K562 (cell line): ENCODE data around the gene MAGI2. TPM values are rescaled to one million over a fixed set of nuclear protein-coding genes. Genes with fewer than 3 reads are reported as not detected.

Experiments
- ATAC-seq: fragments of 200-7000 bp; cut with Tn5 transposase; 3 replicates; pipeline ENCODE4 v1.9.1; 2020; ENCODE audit warnings: moderate library complexity
- BruUV-seq: library from RNA; stranded (reverse); fragments of 400-500 nt; replicated peaks from 2 replicates; lab custom pipeline; 2021; lab: Mats Ljungman, UMichigan
- CTCF ChIA-PET: fragments of 300-600 bp; formaldehyde crosslinking; extraction: SDS; loops from one replicate; lab custom pipeline; 2021; ENCODE audit warnings: low intra/inter-chr PET ratio; lab: Yijun Ruan, JAX
- POLR2A ChIA-PET: fragments of 300-600, 350-650 bp; sonication (Branson Sonifier 250); formaldehyde crosslinking; extraction: SDS; loops from one replicate; lab custom pipeline; 2021; ENCODE audit warnings: antibody characterized with exemption, inconsistent platforms; lab: Yijun Ruan, JAX
- DNase-seq, 4 experiments: peaks; one replicate each; pipeline versions ENCODE4 v3.0.0 to v3.0.0-alpha.2; 2011 to 2018; ENCODE audit warnings: low spot score in 3 of 4, mixed read lengths in 3 of 4; ENCODE audit errors: extremely low read depth in 1 of 4
- FAIRE-seq: peaks from 2 replicates; lab custom pipeline; 2011; peaks lifted over from hg19 to GRCh38; lab: Jason Lieb, UNC
- H2AFZ ChIP-seq: 2 replicates; pipeline ENCODE4 v1.6.0; 2011; ENCODE audit warnings: low read depth, low read length, control low read depth, inconsistent platforms
- H3K27ac ChIP-seq: fragments of 200-600 bp; 3 replicates; pipeline ENCODE4 v1.8.0; 2011; ENCODE audit warnings: low read depth, mild to moderate bottlenecking, control low read depth, inconsistent platforms, low read length, moderate library complexity, mixed read lengths; ENCODE audit errors: extremely low read depth
- H3K27me3 ChIP-seq, 2 experiments: fragments of 300-600 bp in 1 of 2; 2 replicates in 1 of 2; 3 replicates in 1 of 2; pipeline versions ENCODE4 v1.6.0 to v1.8.0; 2011; ENCODE audit warnings: inconsistent platforms in 2 of 2, low read length in 2 of 2, mild to moderate bottlenecking in 1 of 2, mixed read lengths in 1 of 2, moderate library complexity in 1 of 2; ENCODE audit not compliant: control insufficient read depth in 2 of 2, insufficient read depth in 2 of 2
- H3K36me3 ChIP-seq: fragments of 300-600 bp; 3 replicates; pipeline ENCODE4 v1.8.0; 2011; ENCODE audit warnings: mild to moderate bottlenecking, low read length, inconsistent platforms; ENCODE audit not compliant: control insufficient read depth, insufficient read depth
- H3K4me1 ChIP-seq, 2 experiments: fragments of 200-600 bp in 1 of 2; replicated peaks in 1 of 2; 2 replicates in 1 of 2; 3 replicates in 1 of 2; pipeline versions ENCODE4 v1.5.1 to v1.8.0; 2011; ENCODE audit warnings: inconsistent platforms in 2 of 2, low read length in 2 of 2, mild to moderate bottlenecking in 1 of 2, mixed read lengths in 1 of 2, moderate library complexity in 1 of 2; ENCODE audit not compliant: control insufficient read depth in 2 of 2, insufficient read depth in 2 of 2
- H3K4me2 ChIP-seq: 2 replicates; pipeline ENCODE4 v1.6.1; 2011; ENCODE audit warnings: low read length, control low read depth, inconsistent platforms, mixed read lengths; ENCODE audit not compliant: insufficient read depth
- H3K4me3 ChIP-seq: fragments of 200-600 bp; sonication (generic), shearing (Covaris generic); 2 replicates; pipeline ENCODE4 v1.5.1; 2016; ENCODE audit warnings: control low read depth, inconsistent platforms
- H3K79me2 ChIP-seq: fragments of 200-600 bp; 3 replicates; pipeline ENCODE4 v1.8.0; 2011; ENCODE audit warnings: low read length, inconsistent platforms; ENCODE audit not compliant: control insufficient read depth, insufficient read depth
- H3K9ac ChIP-seq, 2 experiments: 2 replicates each; pipeline versions ENCODE4 v1.6.0 to v1.6.1; 2011; ENCODE audit warnings: low read depth in 2 of 2, low read length in 2 of 2, control low read depth in 1 of 2, inconsistent platforms in 1 of 2, mild to moderate bottlenecking in 1 of 2, mixed read lengths in 1 of 2; ENCODE audit not compliant: insufficient read depth in 1 of 2
- H3K9me1 ChIP-seq: one replicate; pipeline ENCODE4 v1.6.0; 2011; ENCODE audit warnings: inconsistent platforms, mild to moderate bottlenecking, low read length, moderate library complexity; ENCODE audit not compliant: control insufficient read depth, insufficient read depth
- H3K9me3 ChIP-seq: replicated peaks from 2 replicates; pipeline ENCODE4 v1.5.1; 2011; ENCODE audit warnings: low read depth, low read length, inconsistent platforms; ENCODE audit not compliant: control insufficient read depth, insufficient read depth
- H4K20me1 ChIP-seq: replicated peaks from 2 replicates; pipeline ENCODE4 v1.6.1; 2011; ENCODE audit warnings: low read length, inconsistent platforms, mixed read lengths; ENCODE audit not compliant: control insufficient read depth, insufficient read depth
- ATF4 ChIP-seq: fragments of 450-650 bp; formaldehyde crosslinking; IDR thresholded peaks from 2 replicates; pipeline ENCODE4 v1.4.0; 2022; ENCODE audit warnings: mild to moderate bottlenecking, moderate library complexity
- BACH1 ChIP-seq: fragments of 200-800 bp; sonication (Bioruptor generic); IDR thresholded peaks from 2 replicates; pipeline ENCODE4 v1.6.1; 2016; ENCODE audit warnings: missing genetic modification characterization, missing compliant biosample characterization
- CEBPG ChIP-seq, 3 experiments: fragments of 200-800 bp in 1 of 3; sonication (Bioruptor generic) in 1 of 3; sonication (generic) in 1 of 3; formaldehyde crosslinking in 1 of 3; IDR thresholded peaks in 2 of 3; conservative IDR thresholded peaks in 1 of 3; 2 replicates each; pipeline versions ENCODE4 v1.6.1 to v1.8.0; 2016 to 2022; ENCODE audit warnings: missing compliant biosample characterization in 2 of 3, missing genetic modification characterization in 2 of 3, mild to moderate bottlenecking in 1 of 3, missing genetic modification reagents in 1 of 3
- GTF2E2 ChIP-seq: fragments of 200-800 bp; sonication (Bioruptor generic); IDR thresholded peaks from 2 replicates; pipeline ENCODE4 v1.6.1; 2016; ENCODE audit warnings: missing genetic modification characterization, missing compliant biosample characterization
- MCM2 ChIP-seq: fragments of 450-650 bp; IDR thresholded peaks from 2 replicates; pipeline ENCODE4 v1.6.1; 2017; ENCODE audit warnings: low read depth, mild to moderate bottlenecking
- MCM5 ChIP-seq: fragments of 450-650 bp; IDR thresholded peaks from 2 replicates; pipeline ENCODE4 v1.6.1; 2016; ENCODE audit warnings: low read depth
- MLLT1 ChIP-seq, 2 experiments: fragments of 450-650 bp; IDR thresholded peaks; 2 replicates each; pipeline ENCODE4 v1.6.1; 2016
- MXI1 ChIP-seq: IDR thresholded peaks from 2 replicates; pipeline ENCODE4 v1.6.1; 2011; ENCODE audit warnings: low read depth, mild to moderate bottlenecking, improper control_type of control experiment, low read length
- UBTF ChIP-seq, 2 experiments: IDR thresholded peaks; 2 replicates each; pipeline ENCODE4 v1.6.1; 2012; ENCODE audit warnings: improper control_type of control experiment in 2 of 2, low read depth in 2 of 2, low read length in 2 of 2, borderline replicate concordance in 1 of 2
- WGBS: fragments of 100-300 bp; shearing (Covaris generic); methylation state at CpG from one replicate; pipeline ENCODE4 v1.1.6; 2016; ENCODE audit warnings: low coverage, mixed read lengths; ENCODE audit not compliant: insufficient coverage; ENCODE audit errors: missing lambda C conversion rate; 5-methylcytosine and 5-hydroxymethylcytosine counted together
- in situ Hi-C: fragments of 300-500 bp; cut with MboI; formaldehyde crosslinking; loops from 4 replicates; pipeline ENCODE4 v1.15.0; 2018; ENCODE audit warnings: inconsistent platforms, mixed read lengths
- intact Hi-C: fragments of 100-400 bp; cut with micrococcal nuclease; formaldehyde crosslinking; loops from 2 replicates; pipeline ENCODE4 v1.14.2; 2022
- polyA plus RNA-seq, 8 experiments: library from polyadenylated mRNA; depleted of rRNA in 4 of 8; stranded (reverse) in 5 of 8; unstranded in 3 of 8; fragments of >200 nt; fragmentation: Nextera tagmentation in 2 of 8; fragmentation: Illumina TruSeq in 1 of 8; extraction: Ambion mirVana in 2 of 8; extraction: Trizol in 1 of 8; gene quantifications; 2 replicates each; pipeline versions ENCODE4 v1.2.1 to v1.2.3, GENCODE V29; 2011 to 2014; ENCODE audit warnings: inconsistent platforms in 1 of 8, missing spikeins in 1 of 8
- total RNA-seq, 7 experiments: library from RNA; depleted of rRNA in 6 of 7; stranded (reverse); fragments of >200 nt in 6 of 7; fragmentation: Illumina TruSeq in 2 of 7; extraction: Trizol in 2 of 7; gene quantifications; 2 replicates each; pipeline versions ENCODE4 v1.2.1 to v1.2.3, GENCODE V29; 2011 to 2021; ENCODE audit warnings: low replicate concordance in 1 of 7

Gene MAGI2
- total and polyA plus RNA-seq, 9 of the 15 experiments (the other 6 are each of a cell fraction or from before 2014, with no cell fraction given), result 0.27 to 1.4 (median 0.70) TPM

GRCh38 chr7:78023191-78023590 is 1430.3 kb downstream of the MAGI2 start:
- Histone ChIP-seq H3K36me3 (no peaks in the 10 kb centered on the region), H3K27me3 (peaks cover 13 to 21% of the 10 kb centered on the region in 2 experiments; a peak in 4 of 5 replicates), H3K27ac (no peak overlapping the region), H3K4me3 (no peak overlapping the region), H3K9me1 (no peaks in the 10 kb centered on the region), H3K79me2 (peaks cover 9% of the 10 kb centered on the region; the same call in 2 of the 3 replicates), H4K20me1 (no peaks in the 10 kb centered on the region), H2AFZ (no peak overlapping the region), H3K9ac (no peak overlapping the region), H3K4me2 (no peak overlapping the region), H3K9me3 (no peaks in the 10 kb centered on the region), H3K4me1 (peaks cover 9 to 16% of the 10 kb centered on the region in 2 experiments; a peak in 4 of 5 replicates)
- FAIRE-seq, result no peak
- no peak for DNase-seq
- in situ Hi-C loops (no loop called here), intact Hi-C loops (loop anchor here (5.0 to 10.0 kb wide), 2 partner anchors 412 to 1994 kb away; no protein-coding TSS in a partner anchor)
- no peak for TF ChIP-seq MCM5
- TF ChIP-seq BACH1 (tag), result no peak
- no peak for TF ChIP-seq MCM2
- ATAC-seq, result no peak
- no TSS peak for BruUV-seq
- POLR2A ChIA-PET, result no interaction called here
- CTCF ChIA-PET, result no interaction called here
- 0% methylated on average over 4 of the region's 4 CpGs for WGBS

- ChIA-PET POLR2A (no interaction called here), CTCF (no interaction called here)
- in situ Hi-C loops, result no loop called here
- DNase-seq, result no peak
- intact Hi-C loops, result loop anchor here (5.0 to 10.0 kb wide), 2 partner anchors 413 to 1995 kb away; no protein-coding TSS in a partner anchor
- Histone ChIP-seq H3K36me3 (no peaks in the 10 kb centered on the region), H3K4me1 (peaks cover 14 to 16% of the 10 kb centered on the region in 2 experiments), H3K4me2 (no peak overlapping the region), H3K27me3 (peaks cover 12 to 20% of the 10 kb centered on the region in 2 experiments; a peak in 4 of 5 replicates), H3K9me1 (no peaks in the 10 kb centered on the region), H3K4me3 (no peak overlapping the region), H4K20me1 (no peaks in the 10 kb centered on the region), H3K9ac (no peak overlapping the region), H3K9me3 (no peaks in the 10 kb centered on the region), H3K79me2 (peaks cover 16% of the 10 kb centered on the region; the same call in 2 of the 3 replicates), H3K27ac (no peak overlapping the region), H2AFZ (no peak overlapping the region)
- no TSS peak for BruUV-seq
- no peak for ATAC-seq
- 4% methylated on average over 1 of the region's 1 CpG for WGBS
- FAIRE-seq, result no peak
- TF ChIP-seq MLLT1 (IDR thresholded peaks at IDR 0.05) (no peak), GTF2E2 (tag) (no peak), UBTF (IDR thresholded peaks at IDR 0.05; ENCODE audit: borderline replicate concordance in 1 of 2, low read depth in 2 of 2, low read length in 2 of 2) (no peak), MXI1 (no peak), CEBPG (CRISPR knock-in tag; IDR thresholded peaks at IDR 0.05) (no peak), CEBPG (tag; conservative IDR thresholded peaks at IDR 0.05 in 1 of 2, IDR thresholded peaks at IDR 0.05 in 1 of 2) (peak in 1 of 2 experiments; percentile 54; a peak in 2 of 4 replicates), ATF4 (CRISPR knock-in tag) (no peak)
Measured at GRCh38 chr7:78022165-78022564, 1431.3 kb downstream of the MAGI2 start.
